ENCODE results near the gene PRR5L.

The PRR5L gene

DNA sequence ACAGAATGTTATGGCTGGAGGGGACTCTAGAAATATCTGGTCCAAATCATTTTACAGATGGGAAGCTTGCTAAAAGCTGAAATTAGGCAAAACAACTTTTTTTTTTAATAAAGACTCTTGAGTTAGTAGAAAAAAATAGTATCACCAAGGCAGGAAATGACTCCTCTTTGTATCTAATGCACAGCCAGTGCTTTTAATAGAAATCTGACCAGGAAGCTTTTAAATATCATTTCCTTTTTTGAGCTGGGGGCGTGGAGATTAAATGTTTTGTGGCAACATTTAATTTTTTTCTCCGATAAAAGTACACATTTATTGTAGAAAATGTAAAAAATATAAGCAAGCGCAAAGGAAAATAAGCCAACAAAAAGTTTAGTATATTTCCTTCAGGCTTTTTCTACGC, 191.5 kb downstream of the PRR5L start:
- Histone ChIP-seq H3K36me3 (replicated peaks) (peaks cover 43% of the 10 kb centered on the region), H3K27me3 (replicated peaks) (no peaks in the 10 kb centered on the region), H3K4me3 (ENCODE audit: low read depth, low read length) (no peak overlapping the region), H3K27ac (peak overlapping the region; percentile 26)
- DNase-seq = no peak
- TF ChIP-seq, protein P1, sequence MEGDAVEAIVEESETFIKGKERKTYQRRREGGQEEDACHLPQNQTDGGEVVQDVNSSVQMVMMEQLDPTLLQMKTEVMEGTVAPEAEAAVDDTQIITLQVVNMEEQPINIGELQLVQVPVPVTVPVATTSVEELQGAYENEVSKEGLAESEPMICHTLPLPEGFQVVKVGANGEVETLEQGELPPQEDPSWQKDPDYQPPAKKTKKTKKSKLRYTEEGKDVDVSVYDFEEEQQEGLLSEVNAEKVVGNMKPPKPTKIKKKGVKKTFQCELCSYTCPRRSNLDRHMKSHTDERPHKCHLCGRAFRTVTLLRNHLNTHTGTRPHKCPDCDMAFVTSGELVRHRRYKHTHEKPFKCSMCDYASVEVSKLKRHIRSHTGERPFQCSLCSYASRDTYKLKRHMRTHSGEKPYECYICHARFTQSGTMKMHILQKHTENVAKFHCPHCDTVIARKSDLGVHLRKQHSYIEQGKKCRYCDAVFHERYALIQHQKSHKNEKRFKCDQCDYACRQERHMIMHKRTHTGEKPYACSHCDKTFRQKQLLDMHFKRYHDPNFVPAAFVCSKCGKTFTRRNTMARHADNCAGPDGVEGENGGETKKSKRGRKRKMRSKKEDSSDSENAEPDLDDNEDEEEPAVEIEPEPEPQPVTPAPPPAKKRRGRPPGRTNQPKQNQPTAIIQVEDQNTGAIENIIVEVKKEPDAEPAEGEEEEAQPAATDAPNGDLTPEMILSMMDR (IDR thresholded peaks at IDR 0.05; ENCODE audit: low read depth, low read length, missing control alignments) = no peak
- in situ Hi-C loops (cut with HindIII; ENCODE audit: low pct_ligation_motif_present, low sequenced_read_pairs) = loop anchor here (25.0 kb wide), 1 partner anchor 200 kb away; the partner anchor contains the start of genes COMMD9 and PRR5L

DNA sequence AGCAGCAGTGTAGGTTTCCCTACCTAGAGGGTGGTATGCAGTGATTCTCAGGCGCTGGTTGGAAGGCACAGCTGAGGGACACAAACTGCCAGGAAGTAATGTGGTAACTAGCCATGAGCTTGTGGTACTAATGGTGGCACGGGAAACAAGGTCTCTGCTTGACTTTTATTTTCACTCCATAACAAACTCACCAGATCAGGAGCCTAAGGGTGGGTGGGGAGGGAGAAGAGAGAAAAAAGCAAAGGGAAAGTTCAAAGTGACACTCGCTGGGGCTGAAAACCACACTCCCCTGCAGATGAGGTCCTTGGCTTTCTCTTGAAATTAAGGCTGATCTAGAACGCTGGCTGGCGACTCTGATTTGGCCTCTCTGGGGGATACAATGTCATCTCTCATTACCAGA, 192.0 kb downstream of the PRR5L start:
- TF ChIP-seq, protein P1 (IDR thresholded peaks at IDR 0.05; ENCODE audit: low read depth, low read length, missing control alignments) = no peak
- no peaks in the 10 kb centered on the region for H3K27me3 ChIP-seq (replicated peaks)
- H3K4me3 ChIP-seq (ENCODE audit: low read depth, low read length) = no peak overlapping the region
- no peak for DNase-seq
- no peak overlapping the region for H3K27ac ChIP-seq
- in situ Hi-C loops (cut with HindIII; ENCODE audit: low pct_ligation_motif_present, low sequenced_read_pairs) = loop anchor here (25.0 kb wide), 1 partner anchor 201 kb away; the partner anchor contains the start of genes COMMD9 and PRR5L
- peaks cover 43% of the 10 kb centered on the region for H3K36me3 ChIP-seq (replicated peaks)

DNA sequence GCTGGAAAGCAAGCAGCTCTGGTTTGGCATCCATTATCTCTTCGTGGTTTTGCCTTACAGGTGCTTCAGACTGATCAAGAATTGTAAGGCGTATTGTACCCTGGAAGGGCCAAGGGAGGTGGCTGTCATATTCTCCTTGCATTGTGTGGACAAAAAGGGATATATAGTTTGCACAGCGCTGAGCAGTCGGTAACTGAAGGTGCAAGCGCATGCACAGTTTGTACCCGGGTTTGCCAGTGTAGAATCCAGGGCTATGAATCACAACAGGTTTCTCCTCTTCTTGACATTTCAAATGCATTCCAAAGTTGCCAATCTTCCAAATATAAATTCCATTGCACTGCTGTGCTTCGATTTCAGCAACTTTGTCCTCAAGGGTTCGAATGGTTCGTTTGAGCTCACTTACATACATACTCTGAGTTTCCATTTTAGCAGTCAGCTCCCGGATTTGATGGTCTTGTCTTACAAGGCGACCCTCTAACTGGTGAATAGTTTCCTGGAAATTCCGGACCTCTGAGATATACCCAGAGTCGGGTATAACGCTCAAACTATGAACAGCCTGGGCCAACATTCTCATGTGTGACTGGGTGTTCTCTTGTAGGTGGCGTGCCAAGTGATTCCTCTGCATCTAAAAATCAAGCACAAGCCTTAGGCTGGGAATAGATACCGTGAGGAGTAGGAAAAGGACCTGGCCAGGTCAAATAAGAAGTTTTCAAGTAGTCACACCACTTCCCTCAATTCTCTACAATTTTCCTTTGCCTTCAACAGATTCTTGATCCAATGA, 194.1 kb downstream of the PRR5L start:
- Histone ChIP-seq H3K27ac (no peak overlapping the region), H3K36me3 (replicated peaks) (peaks cover 43% of the 10 kb centered on the region), H3K27me3 (replicated peaks) (no peaks in the 10 kb centered on the region), H3K4me3 (ENCODE audit: low read depth, low read length) (no peak overlapping the region)
- no peak for DNase-seq
- TF ChIP-seq, protein P1 (IDR thresholded peaks at IDR 0.05; ENCODE audit: low read depth, low read length, missing control alignments) = no peak
- in situ Hi-C loops (cut with HindIII; ENCODE audit: low pct_ligation_motif_present, low sequenced_read_pairs) = loop anchor here (25.0 kb wide), 1 partner anchor 203 kb away; the partner anchor contains the start of genes COMMD9 and PRR5L

DNA sequence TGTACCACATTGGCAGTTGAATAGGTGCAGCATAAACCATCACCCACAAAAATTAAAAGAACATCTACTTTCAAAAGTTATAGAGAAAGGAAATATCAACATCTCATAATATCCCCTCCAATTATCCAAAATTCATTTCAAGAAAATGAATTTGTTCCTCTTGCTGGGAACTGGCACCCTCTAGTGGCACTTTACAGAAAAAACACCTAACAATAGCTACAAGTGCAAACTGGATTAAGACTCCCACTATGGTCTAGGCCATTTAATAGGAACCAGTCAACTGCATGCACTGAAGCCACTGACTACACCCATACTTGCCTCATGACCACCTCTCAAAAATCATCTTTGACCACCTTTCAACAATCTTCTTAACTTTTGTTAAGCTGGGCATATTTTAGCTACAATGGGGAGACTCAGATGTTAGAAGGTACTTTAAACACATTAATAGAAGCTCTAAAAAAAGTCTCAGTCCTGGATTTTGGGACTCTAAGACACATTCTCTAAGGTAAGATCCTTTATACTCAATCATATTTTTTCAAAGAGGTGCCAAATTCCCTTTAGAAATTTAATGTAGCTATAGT, 196.7 kb downstream of the PRR5L start:
- in situ Hi-C loops (cut with HindIII; ENCODE audit: low pct_ligation_motif_present, low sequenced_read_pairs) = loop anchor here (25.0 kb wide), 1 partner anchor 206 kb away; the partner anchor contains the start of genes COMMD9 and PRR5L

DNA sequence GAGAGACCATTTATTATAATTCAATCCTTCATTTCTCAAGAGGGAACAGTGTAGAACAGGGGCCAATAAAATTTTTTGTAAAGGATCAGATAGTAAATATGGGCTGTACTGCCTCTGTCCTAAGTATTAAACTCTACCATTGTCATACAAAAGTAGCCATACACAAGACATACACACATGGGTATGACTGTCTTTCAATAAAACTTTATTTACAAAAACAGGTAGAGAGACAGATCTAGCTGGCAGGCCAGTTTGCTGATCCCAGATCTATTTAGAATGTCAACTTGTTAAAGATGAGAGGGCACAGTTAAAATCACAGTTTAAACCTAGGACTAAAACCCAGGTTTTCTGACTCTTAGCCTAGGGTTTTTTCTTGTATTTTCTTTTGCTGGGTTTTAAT, 197.2 kb downstream of the PRR5L start:
- in situ Hi-C loops (cut with HindIII; ENCODE audit: low pct_ligation_motif_present, low sequenced_read_pairs) = loop anchor here (25.0 kb wide), 1 partner anchor 206 kb away; the partner anchor contains the start of genes COMMD9 and PRR5L
- Histone ChIP-seq H3K27ac (no peak overlapping the region), H3K36me3 (replicated peaks) (peaks cover 53% of the 10 kb centered on the region)

More for the DNA sequence above, 196.7 kb downstream of the PRR5L start:
- Histone ChIP-seq H3K4me3 (ENCODE audit: low read depth, low read length) (no peak overlapping the region), H3K27me3 (replicated peaks) (no peaks in the 10 kb centered on the region), H3K36me3 (replicated peaks) (peaks cover 53% of the 10 kb centered on the region), H3K27ac (no peak overlapping the region)
- TF ChIP-seq, protein P1 (IDR thresholded peaks at IDR 0.05; ENCODE audit: low read depth, low read length, missing control alignments) = peak; percentile 73
- DNase-seq = peak; percentile 34

More for the DNA sequence above, 197.2 kb downstream of the PRR5L start:
- Histone ChIP-seq H3K4me3 (ENCODE audit: low read depth, low read length) (no peak overlapping the region), H3K27me3 (replicated peaks) (no peaks in the 10 kb centered on the region)
- no peak for DNase-seq
- TF ChIP-seq, protein P1 (IDR thresholded peaks at IDR 0.05; ENCODE audit: low read depth, low read length, missing control alignments) = no peak

Data from brain microvascular endothelial cell (primary cell).